Activated CD8-positive, alpha-beta T cell treated with anti-CD3 and anti-CD28 coated beads for 36 hours (primary cell): Measurements from ENCODE around the gene TBC1D2B. TPM values are rescaled to one million over a fixed set of nuclear protein-coding genes. Genes with fewer than 3 reads are reported as not detected.

ENCODE experiments used
- ATAC-seq: fragments of 200-7000 bp; cut with Tn5 transposase; one replicate; pipeline ENCODE4 v1.10.0; 2021; ENCODE audit warnings: mild to moderate bottlenecking, moderate library complexity
- CTCF ChIA-PET: fragments of 350-600 bp; sonication (Branson Sonifier 250); formaldehyde crosslinking; loops from one replicate; lab custom pipeline; 2021; ENCODE audit warnings: antibody characterized with exemption; lab: Charles Lee
- POLR2A ChIA-PET: fragments of 350-600 bp; sonication (Branson Sonifier 250); formaldehyde crosslinking; loops from one replicate; lab custom pipeline; 2021; ENCODE audit warnings: antibody characterized with exemption; lab: Charles Lee
- DNase-seq: peaks from one replicate; pipeline ENCODE4 v3.0.0-alpha.2; 2020
- H3K27ac Mint-ChIP-seq: one replicate; pipeline ENCODE4 v1.8.0; 2021; ENCODE audit warnings: mild to moderate bottlenecking, mixed read lengths
- H3K27me3 Mint-ChIP-seq: one replicate; pipeline ENCODE4 v1.8.0; 2021; ENCODE audit warnings: mixed read lengths
- H3K36me3 Mint-ChIP-seq: one replicate; pipeline ENCODE4 v1.8.0; 2021; ENCODE audit warnings: low read depth, mixed read lengths
- H3K4me1 Mint-ChIP-seq: one replicate; pipeline ENCODE4 v1.8.0; 2021; ENCODE audit warnings: low read depth, mixed read lengths
- H3K4me3 Mint-ChIP-seq: one replicate; pipeline ENCODE4 v1.8.0; 2021; ENCODE audit warnings: mild to moderate bottlenecking, moderate library complexity, mixed read lengths
- H3K9me3 Mint-ChIP-seq: one replicate; pipeline ENCODE4 v1.8.0; 2021; ENCODE audit warnings: mixed read lengths
- intact Hi-C: fragments of 100-400 bp; cut with micrococcal nuclease; formaldehyde crosslinking; loops from one replicate; pipeline ENCODE4 v1.10.0; 2022
- total RNA-seq, 2 experiments: library from RNA; stranded (reverse); gene quantifications; one replicate each; pipeline ENCODE4 v1.2.3, GENCODE V29; 2021
- TF ChIP-seq, protein P1 (sequence below): fragments of 200-600 bp; IDR thresholded peaks from one replicate; pipeline ENCODE4 v1.8.0; 2022; ENCODE audit warnings: antibody characterized with exemption, mild to moderate bottlenecking

The TBC1D2B gene
- total RNA-seq, 2 experiments from 2014 or later = 62.9 to 65.7 TPM

DNA sequence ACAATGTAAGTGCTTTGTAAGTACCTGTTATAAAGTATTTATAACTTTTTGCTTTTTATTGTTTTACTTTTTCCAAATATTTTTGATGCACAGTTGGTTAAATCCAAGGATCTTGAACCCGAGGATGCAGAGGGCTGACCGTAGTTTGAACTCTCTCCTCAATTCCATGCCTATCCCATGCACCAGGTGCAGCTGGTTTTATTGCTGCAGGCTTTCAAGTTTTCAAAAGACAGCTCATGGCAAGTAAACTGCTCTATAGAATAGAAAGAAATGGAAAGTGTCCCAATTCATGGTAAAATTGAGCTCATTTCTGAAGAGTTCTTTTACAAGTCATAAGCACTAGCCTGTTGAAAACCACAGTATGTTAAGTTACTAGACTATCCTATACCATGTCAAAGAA lies 131.9 kb downstream of the TBC1D2B start:
- ChIA-PET CTCF (no interaction called here), POLR2A (no interaction called here)
- no peak overlapping the region for H3K4me3 Mint-ChIP-seq
- H3K27ac Mint-ChIP-seq = no peak overlapping the region
- ATAC-seq (no peak), DNase-seq (no peak)
- H3K4me1 Mint-ChIP-seq = peaks cover 13% of the 10 kb centered on the region
- H3K27me3 Mint-ChIP-seq = no peaks in the 10 kb centered on the region
- intact Hi-C loops = no loop called here
- TF ChIP-seq, protein P1, sequence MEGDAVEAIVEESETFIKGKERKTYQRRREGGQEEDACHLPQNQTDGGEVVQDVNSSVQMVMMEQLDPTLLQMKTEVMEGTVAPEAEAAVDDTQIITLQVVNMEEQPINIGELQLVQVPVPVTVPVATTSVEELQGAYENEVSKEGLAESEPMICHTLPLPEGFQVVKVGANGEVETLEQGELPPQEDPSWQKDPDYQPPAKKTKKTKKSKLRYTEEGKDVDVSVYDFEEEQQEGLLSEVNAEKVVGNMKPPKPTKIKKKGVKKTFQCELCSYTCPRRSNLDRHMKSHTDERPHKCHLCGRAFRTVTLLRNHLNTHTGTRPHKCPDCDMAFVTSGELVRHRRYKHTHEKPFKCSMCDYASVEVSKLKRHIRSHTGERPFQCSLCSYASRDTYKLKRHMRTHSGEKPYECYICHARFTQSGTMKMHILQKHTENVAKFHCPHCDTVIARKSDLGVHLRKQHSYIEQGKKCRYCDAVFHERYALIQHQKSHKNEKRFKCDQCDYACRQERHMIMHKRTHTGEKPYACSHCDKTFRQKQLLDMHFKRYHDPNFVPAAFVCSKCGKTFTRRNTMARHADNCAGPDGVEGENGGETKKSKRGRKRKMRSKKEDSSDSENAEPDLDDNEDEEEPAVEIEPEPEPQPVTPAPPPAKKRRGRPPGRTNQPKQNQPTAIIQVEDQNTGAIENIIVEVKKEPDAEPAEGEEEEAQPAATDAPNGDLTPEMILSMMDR = no peak
- no peaks in the 10 kb centered on the region for H3K36me3 Mint-ChIP-seq
- H3K9me3 Mint-ChIP-seq = no peaks in the 10 kb centered on the region

Other genes with a start within 250 kb of the TBC1D2B start
- gene SH2D7, start 14.8 kb upstream of the TBC1D2B start, total RNA-seq = not detected
- gene CIB2, start 53.7 kb upstream of the TBC1D2B start, total RNA-seq = 1 to 10 TPM; 1.6 TPM
- 100 to 1,000 TPM; 106 to 110 TPM for gene IDH3A, start 71.7 kb upstream of the TBC1D2B start, total RNA-seq
- under 1 TPM in 1 of 2 experiments, not detected in 1; 0.18 TPM for gene ACSBG1, start 156.9 kb upstream of the TBC1D2B start, total RNA-seq
- 10 to 100 TPM; 38.1 to 38.8 TPM for gene DNAJA4, start 186.9 kb upstream of the TBC1D2B start, total RNA-seq
- gene SKIC8, start 221.9 kb upstream of the TBC1D2B start, total RNA-seq = 10 to 100 TPM; 63.0 to 64.5 TPM